K562 (cell line): ENCODE data around the gene LPCAT3. TPM values are rescaled to one million over a fixed set of nuclear protein-coding genes. Genes with fewer than 3 reads are reported as not detected.

Experiments
- GTF2A2 ChIP-seq: IDR thresholded peaks from 2 replicates; pipeline ENCODE4 v1.6.1; 2016; ENCODE audit warnings: mild to moderate bottlenecking, missing genetic modification characterization, missing compliant biosample characterization
- HLTF ChIP-seq: fragments of 450-650 bp; IDR thresholded peaks from 2 replicates; pipeline ENCODE4 v1.6.1; 2016
- ILF3 ChIP-seq: fragments of 450-650 bp; IDR thresholded peaks from 2 replicates; pipeline ENCODE4 v1.6.1; 2018; ENCODE audit warnings: antibody characterized with exemption, mild to moderate bottlenecking, moderate library complexity, borderline replicate concordance
- KLF6 ChIP-seq: fragments of 250-450 bp; sonication (Bioruptor Pico); IDR thresholded peaks from 2 replicates; pipeline ENCODE4 v1.4.0; 2020; ENCODE audit warnings: mild to moderate bottlenecking, moderate library complexity, borderline replicate concordance
- NR2C1 ChIP-seq, 2 experiments: fragments of 450-650 bp; IDR thresholded peaks; 2 replicates each; pipeline ENCODE4 v1.6.1; 2017; ENCODE audit warnings: mild to moderate bottlenecking in 2 of 2, antibody characterized with exemption in 1 of 2, inconsistent platforms in 1 of 2, missing compliant biosample characterization in 1 of 2, missing genetic modification characterization in 1 of 2
- PCBP2 ChIP-seq: fragments of 200-400 bp; formaldehyde crosslinking; IDR thresholded peaks from 2 replicates; pipeline ENCODE4 v1.6.1; 2018; ENCODE audit warnings: low read length, low read depth, mild to moderate bottlenecking, moderate library complexity; ENCODE audit not compliant: poor library complexity, severe bottlenecking
- PHF8 ChIP-seq: fragments of 200-600 bp; sonication (generic); IDR thresholded peaks from 2 replicates; pipeline ENCODE4 v1.6.1; 2012; ENCODE audit warnings: mixed run types, mild to moderate bottlenecking, inconsistent platforms, low read length, moderate library complexity, borderline replicate concordance
- RFX7 ChIP-seq: fragments of 250-450 bp; sonication (Bioruptor Pico); IDR thresholded peaks from 2 replicates; pipeline ENCODE4 v1.5.1; 2021; ENCODE audit warnings: mild to moderate bottlenecking
- SRSF9 ChIP-seq: fragments of 200-400 bp; formaldehyde crosslinking; IDR thresholded peaks from 2 replicates; pipeline ENCODE4 v1.6.1; 2017; ENCODE audit warnings: low read depth, low read length, borderline replicate concordance
- ZNF175 ChIP-seq: fragments of 200-800 bp; sonication (Bioruptor generic); IDR thresholded peaks from 2 replicates; pipeline ENCODE4 v1.6.1; 2016; ENCODE audit warnings: low read depth, mild to moderate bottlenecking, missing genetic modification characterization, missing compliant biosample characterization
- ZNF24 ChIP-seq: fragments of 450-650 bp; IDR thresholded peaks from 2 replicates; pipeline ENCODE4 v1.6.1; 2016
- ZNF408 ChIP-seq: fragments of 250-450 bp; sonication (Bioruptor Pico); IDR thresholded peaks from 2 replicates; pipeline ENCODE4 v1.4.0; 2020; ENCODE audit warnings: low read depth, mild to moderate bottlenecking, moderate library complexity
- ZNF695 ChIP-seq: fragments of 450-650 bp; formaldehyde crosslinking; IDR thresholded peaks from 2 replicates; pipeline ENCODE4 v1.4.0; 2020; ENCODE audit warnings: mild to moderate bottlenecking, moderate library complexity
- ZNF780A ChIP-seq: fragments of 250-450 bp; sonication (Bioruptor Pico); IDR thresholded peaks from 2 replicates; pipeline ENCODE4 v1.5.0; 2021; ENCODE audit warnings: mild to moderate bottlenecking
- polyA plus RNA-seq, 8 experiments: library from polyadenylated mRNA; depleted of rRNA in 4 of 8; stranded (reverse) in 5 of 8; unstranded in 3 of 8; fragments of >200 nt; fragmentation: Nextera tagmentation in 2 of 8; fragmentation: Illumina TruSeq in 1 of 8; extraction: Ambion mirVana in 2 of 8; extraction: Trizol in 1 of 8; gene quantifications; 2 replicates each; pipeline versions ENCODE4 v1.2.1 to v1.2.3, GENCODE V29; 2011 to 2014; ENCODE audit warnings: inconsistent platforms in 1 of 8, missing spikeins in 1 of 8
- total RNA-seq, 7 experiments: library from RNA; depleted of rRNA in 6 of 7; stranded (reverse); fragments of >200 nt in 6 of 7; fragmentation: Illumina TruSeq in 2 of 7; extraction: Trizol in 2 of 7; gene quantifications; 2 replicates each; pipeline versions ENCODE4 v1.2.1 to v1.2.3, GENCODE V29; 2011 to 2021; ENCODE audit warnings: low replicate concordance in 1 of 7
- TF ChIP-seq, protein P1 (sequence below), 2 experiments: fragments of 450-650 bp in 1 of 2; sonication (generic) in 1 of 2; formaldehyde crosslinking in 1 of 2; IDR thresholded peaks in 1 of 2; conservative IDR thresholded peaks in 1 of 2; 2 replicates each; pipeline versions ENCODE4 v1.6.1 to v1.8.1; 2016 to 2023; ENCODE audit warnings: mild to moderate bottlenecking in 2 of 2, moderate library complexity in 2 of 2, inconsistent platforms in 1 of 2, missing genetic modification reagents in 1 of 2
- TF ChIP-seq, protein P2 (sequence below): fragments of 250-450 bp; sonication (Bioruptor Pico); IDR thresholded peaks from 2 replicates; pipeline ENCODE4 v1.8.0; 2021; ENCODE audit warnings: borderline replicate concordance, mild to moderate bottlenecking, moderate library complexity; ENCODE audit not compliant: poor library complexity, severe bottlenecking
- TF ChIP-seq, protein P3 (sequence below): IDR thresholded peaks from 2 replicates; pipeline ENCODE4 v1.6.1; 2016; ENCODE audit warnings: missing genetic modification characterization, missing compliant biosample characterization
- TF ChIP-seq, protein P4 (sequence below): sonication (generic); formaldehyde crosslinking; IDR thresholded peaks from 2 replicates; pipeline ENCODE4 v1.8.0; 2022; ENCODE audit warnings: mild to moderate bottlenecking, missing genetic modification reagents, borderline replicate concordance
- TF ChIP-seq, protein P5 (sequence below), 2 experiments: fragments of 450-650 bp; IDR thresholded peaks; 2 replicates each; pipeline ENCODE4 v1.6.1; 2018; ENCODE audit warnings: mild to moderate bottlenecking in 2 of 2, low read depth in 1 of 2; ENCODE audit not compliant: partially characterized antibody in 2 of 2

LPCAT3 gene
- total and polyA plus RNA-seq, 9 of the 15 experiments (the other 6 are each of a cell fraction or from before 2014, with no cell fraction given): 4.9 to 52.5 (median 25.3) TPM

DNA sequence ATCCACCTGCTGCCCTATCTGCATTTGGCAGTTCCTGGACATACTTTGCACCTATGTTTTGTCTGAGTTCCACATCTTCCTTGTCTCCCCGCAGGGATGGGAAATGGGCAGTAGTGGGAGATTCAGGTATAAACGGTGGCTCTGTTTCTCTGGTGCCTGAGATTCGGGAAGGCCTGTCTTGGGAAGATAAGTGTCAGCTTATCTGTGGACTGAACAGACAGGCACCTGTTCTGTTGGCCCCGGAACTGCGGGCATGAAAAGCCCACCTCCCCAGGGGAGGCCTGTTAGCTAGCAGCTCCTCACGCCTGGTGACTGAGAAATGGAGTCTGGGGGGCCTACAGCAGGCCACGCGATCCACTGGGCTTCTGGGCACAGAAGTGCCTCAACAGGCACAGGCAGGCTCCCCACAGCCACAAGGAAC is 53.7 kb downstream of the LPCAT3 start (continued):
- TF ChIP-seq, protein P1, sequence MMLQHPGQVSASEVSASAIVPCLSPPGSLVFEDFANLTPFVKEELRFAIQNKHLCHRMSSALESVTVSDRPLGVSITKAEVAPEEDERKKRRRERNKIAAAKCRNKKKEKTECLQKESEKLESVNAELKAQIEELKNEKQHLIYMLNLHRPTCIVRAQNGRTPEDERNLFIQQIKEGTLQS (IDR thresholded peaks at IDR 0.05): no peak
- TF ChIP-seq, protein P1 (CRISPR knock-in tag; conservative IDR thresholded peaks at IDR 0.05): no peak
- TF ChIP-seq, protein P2, sequence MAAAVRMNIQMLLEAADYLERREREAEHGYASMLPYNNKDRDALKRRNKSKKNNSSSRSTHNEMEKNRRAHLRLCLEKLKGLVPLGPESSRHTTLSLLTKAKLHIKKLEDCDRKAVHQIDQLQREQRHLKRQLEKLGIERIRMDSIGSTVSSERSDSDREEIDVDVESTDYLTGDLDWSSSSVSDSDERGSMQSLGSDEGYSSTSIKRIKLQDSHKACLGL (CRISPR knock-in tag): no peak
- TF ChIP-seq NR2C1 (IDR thresholded peaks at IDR 0.05) (no peak), NR2C1 (tag; IDR thresholded peaks at IDR 0.05) (no peak), ZNF408 (no peak), SRSF9 (no peak), ZNF24 (no peak), PCBP2 (no peak), GTF2A2 (tag) (no peak), ZNF780A (CRISPR knock-in tag) (no peak), ZNF175 (CRISPR knock-in tag) (no peak), ZNF695 (CRISPR knock-in tag) (no peak), PHF8 (no peak), RFX7 (CRISPR knock-in tag) (no peak), ILF3 (no peak), HLTF (no peak), KLF6 (CRISPR knock-in tag) (no peak)
- TF ChIP-seq, protein P3, sequence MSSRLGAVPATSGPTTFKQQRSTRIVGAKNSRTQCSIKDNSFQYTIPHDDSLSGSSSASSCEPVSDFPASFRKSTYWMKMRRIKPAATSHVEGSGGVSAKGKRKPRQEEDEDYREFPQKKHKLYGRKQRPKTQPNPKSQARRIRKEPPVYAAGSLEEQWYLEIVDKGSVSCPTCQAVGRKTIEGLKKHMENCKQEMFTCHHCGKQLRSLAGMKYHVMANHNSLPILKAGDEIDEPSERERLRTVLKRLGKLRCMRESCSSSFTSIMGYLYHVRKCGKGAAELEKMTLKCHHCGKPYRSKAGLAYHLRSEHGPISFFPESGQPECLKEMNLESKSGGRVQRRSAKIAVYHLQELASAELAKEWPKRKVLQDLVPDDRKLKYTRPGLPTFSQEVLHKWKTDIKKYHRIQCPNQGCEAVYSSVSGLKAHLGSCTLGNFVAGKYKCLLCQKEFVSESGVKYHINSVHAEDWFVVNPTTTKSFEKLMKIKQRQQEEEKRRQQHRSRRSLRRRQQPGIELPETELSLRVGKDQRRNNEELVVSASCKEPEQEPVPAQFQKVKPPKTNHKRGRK (tag): no peak
- TF ChIP-seq, protein P4, sequence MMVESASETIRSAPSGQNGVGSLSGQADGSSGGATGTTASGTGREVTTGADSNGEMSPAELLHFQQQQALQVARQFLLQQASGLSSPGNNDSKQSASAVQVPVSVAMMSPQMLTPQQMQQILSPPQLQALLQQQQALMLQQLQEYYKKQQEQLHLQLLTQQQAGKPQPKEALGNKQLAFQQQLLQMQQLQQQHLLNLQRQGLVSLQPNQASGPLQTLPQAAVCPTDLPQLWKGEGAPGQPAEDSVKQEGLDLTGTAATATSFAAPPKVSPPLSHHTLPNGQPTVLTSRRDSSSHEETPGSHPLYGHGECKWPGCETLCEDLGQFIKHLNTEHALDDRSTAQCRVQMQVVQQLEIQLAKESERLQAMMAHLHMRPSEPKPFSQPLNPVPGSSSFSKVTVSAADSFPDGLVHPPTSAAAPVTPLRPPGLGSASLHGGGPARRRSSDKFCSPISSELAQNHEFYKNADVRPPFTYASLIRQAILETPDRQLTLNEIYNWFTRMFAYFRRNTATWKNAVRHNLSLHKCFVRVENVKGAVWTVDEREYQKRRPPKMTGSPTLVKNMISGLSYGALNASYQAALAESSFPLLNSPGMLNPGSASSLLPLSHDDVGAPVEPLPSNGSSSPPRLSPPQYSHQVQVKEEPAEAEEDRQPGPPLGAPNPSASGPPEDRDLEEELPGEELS (CRISPR knock-in tag): no peak
- TF ChIP-seq, protein P5, sequence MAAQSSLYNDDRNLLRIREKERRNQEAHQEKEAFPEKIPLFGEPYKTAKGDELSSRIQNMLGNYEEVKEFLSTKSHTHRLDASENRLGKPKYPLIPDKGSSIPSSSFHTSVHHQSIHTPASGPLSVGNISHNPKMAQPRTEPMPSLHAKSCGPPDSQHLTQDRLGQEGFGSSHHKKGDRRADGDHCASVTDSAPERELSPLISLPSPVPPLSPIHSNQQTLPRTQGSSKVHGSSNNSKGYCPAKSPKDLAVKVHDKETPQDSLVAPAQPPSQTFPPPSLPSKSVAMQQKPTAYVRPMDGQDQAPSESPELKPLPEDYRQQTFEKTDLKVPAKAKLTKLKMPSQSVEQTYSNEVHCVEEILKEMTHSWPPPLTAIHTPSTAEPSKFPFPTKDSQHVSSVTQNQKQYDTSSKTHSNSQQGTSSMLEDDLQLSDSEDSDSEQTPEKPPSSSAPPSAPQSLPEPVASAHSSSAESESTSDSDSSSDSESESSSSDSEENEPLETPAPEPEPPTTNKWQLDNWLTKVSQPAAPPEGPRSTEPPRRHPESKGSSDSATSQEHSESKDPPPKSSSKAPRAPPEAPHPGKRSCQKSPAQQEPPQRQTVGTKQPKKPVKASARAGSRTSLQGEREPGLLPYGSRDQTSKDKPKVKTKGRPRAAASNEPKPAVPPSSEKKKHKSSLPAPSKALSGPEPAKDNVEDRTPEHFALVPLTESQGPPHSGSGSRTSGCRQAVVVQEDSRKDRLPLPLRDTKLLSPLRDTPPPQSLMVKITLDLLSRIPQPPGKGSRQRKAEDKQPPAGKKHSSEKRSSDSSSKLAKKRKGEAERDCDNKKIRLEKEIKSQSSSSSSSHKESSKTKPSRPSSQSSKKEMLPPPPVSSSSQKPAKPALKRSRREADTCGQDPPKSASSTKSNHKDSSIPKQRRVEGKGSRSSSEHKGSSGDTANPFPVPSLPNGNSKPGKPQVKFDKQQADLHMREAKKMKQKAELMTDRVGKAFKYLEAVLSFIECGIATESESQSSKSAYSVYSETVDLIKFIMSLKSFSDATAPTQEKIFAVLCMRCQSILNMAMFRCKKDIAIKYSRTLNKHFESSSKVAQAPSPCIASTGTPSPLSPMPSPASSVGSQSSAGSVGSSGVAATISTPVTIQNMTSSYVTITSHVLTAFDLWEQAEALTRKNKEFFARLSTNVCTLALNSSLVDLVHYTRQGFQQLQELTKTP (IDR thresholded peaks at IDR 0.05; ENCODE audit: low read depth in 1 of 2, partially characterized antibody in 2 of 2): no peak
